Panc1 (cell line): Measurements from ENCODE around the gene PNKD. TPM values are rescaled to one million over a fixed set of nuclear protein-coding genes. Genes with fewer than 3 reads are reported as not detected.

Experiments
- ATAC-seq: fragments of 200-7000 bp; cut with Tn5 transposase; 2 replicates; pipeline ENCODE4 v1.9.1; 2020; ENCODE audit warnings: mild to moderate bottlenecking, moderate library complexity
- BruUV-seq: library from RNA; stranded (reverse); fragments of 400-500 nt; replicated peaks from 2 replicates; lab custom pipeline; 2021; lab: Mats Ljungman, UMichigan
- CTCF ChIA-PET: fragments of 300-600 bp; sonication (Branson Sonifier 250); formaldehyde crosslinking; loops from one replicate; lab custom pipeline; 2022; ENCODE audit warnings: antibody characterized with exemption; lab: Charles Lee
- POLR2A ChIA-PET: fragments of 300-600 bp; sonication (Branson Sonifier 250); formaldehyde crosslinking; loops from one replicate; lab custom pipeline; 2022; ENCODE audit warnings: antibody characterized with exemption; lab: Charles Lee
- DNase-seq: peaks from one replicate; pipeline ENCODE4 v3.0.0-alpha.2; 2010; ENCODE audit warnings: low read depth, low spot score
- H3K27ac ChIP-seq: 2 replicates; pipeline ENCODE4 v1.5.1; 2011; ENCODE audit warnings: mild to moderate bottlenecking, low read length, inconsistent platforms
- H3K27me3 ChIP-seq: fragments of 200-500 bp; sonication (Bioruptor generic); 2 replicates; pipeline ENCODE4 v1.6.0; 2014; ENCODE audit warnings: low read length, inconsistent platforms; ENCODE audit not compliant: control insufficient read depth, insufficient read depth
- H3K36me3 ChIP-seq: fragments of 200-500 bp; sonication (Bioruptor generic); 2 replicates; pipeline ENCODE4 v1.5.1; 2014; ENCODE audit warnings: inconsistent platforms, mild to moderate bottlenecking, low read length, moderate library complexity; ENCODE audit not compliant: control insufficient read depth, insufficient read depth
- H3K4me1 ChIP-seq: 2 replicates; pipeline ENCODE4 v1.5.1; 2011; ENCODE audit warnings: inconsistent platforms, mild to moderate bottlenecking, low read length, moderate library complexity; ENCODE audit not compliant: control insufficient read depth, insufficient read depth
- H3K4me3 ChIP-seq, 2 experiments: 2 replicates each; pipeline ENCODE4 v1.5.1; 2011 to 2012; ENCODE audit warnings: low read depth in 2 of 2, low read length in 2 of 2, mild to moderate bottlenecking in 2 of 2, inconsistent platforms in 1 of 2, moderate library complexity in 1 of 2
- H3K9me3 ChIP-seq: fragments of 200-500 bp; sonication (Bioruptor generic); 2 replicates; pipeline ENCODE4 v1.5.1; 2014; ENCODE audit warnings: low read depth, mild to moderate bottlenecking, inconsistent platforms, low read length, moderate library complexity; ENCODE audit not compliant: control insufficient read depth, insufficient read depth
- POLR2AphosphoS5 ChIP-seq: IDR thresholded peaks from 2 replicates; pipeline ENCODE4 v1.6.1; 2012; ENCODE audit warnings: mild to moderate bottlenecking, low read depth, low read length, moderate library complexity
- SIN3A ChIP-seq: IDR thresholded peaks from 2 replicates; pipeline ENCODE4 v1.6.1; 2012; ENCODE audit warnings: low read depth, mild to moderate bottlenecking, low read length, moderate library complexity, borderline replicate concordance; ENCODE audit not compliant: insufficient read depth
- TCF7L2 ChIP-seq: IDR thresholded peaks from 2 replicates; pipeline ENCODE4 v1.6.1; 2011; ENCODE audit warnings: mild to moderate bottlenecking, low read depth, low read length, inconsistent platforms
- in situ Hi-C: cut with HindIII; loops from 2 replicates; pipeline ENCODE4 v1.10.0; 2016; ENCODE audit warnings: low sequenced_read_pairs, low pct_unique_long_range_greater_than_20kb
- intact Hi-C: fragments of 100-400 bp; cut with micrococcal nuclease; formaldehyde crosslinking; loops from one replicate; pipeline ENCODE4 v1.10.0; 2022; ENCODE audit not compliant: unreplicated experiment
- total RNA-seq: library from RNA; stranded (reverse); gene quantifications from one replicate; pipeline ENCODE4 v1.2.1, GENCODE V29; 2021; ENCODE audit not compliant: unreplicated experiment
- TF ChIP-seq, protein P1 (sequence below): fragments of 450-650 bp; IDR thresholded peaks from 2 replicates; pipeline ENCODE4 v1.5.1; 2017; ENCODE audit warnings: mild to moderate bottlenecking
- TF ChIP-seq, protein P2 (sequence below), 2 experiments: IDR thresholded peaks; 2 replicates each; pipeline ENCODE4 v1.6.1; 2011 to 2012; ENCODE audit warnings: low read depth in 2 of 2, control low read depth in 1 of 2, low read length in 1 of 2, mild to moderate bottlenecking in 1 of 2, moderate library complexity in 1 of 2; ENCODE audit not compliant: insufficient read depth in 1 of 2

Gene PNKD
- total RNA-seq, 1 experiment from 2014 or later = 49.0 TPM

DNA sequence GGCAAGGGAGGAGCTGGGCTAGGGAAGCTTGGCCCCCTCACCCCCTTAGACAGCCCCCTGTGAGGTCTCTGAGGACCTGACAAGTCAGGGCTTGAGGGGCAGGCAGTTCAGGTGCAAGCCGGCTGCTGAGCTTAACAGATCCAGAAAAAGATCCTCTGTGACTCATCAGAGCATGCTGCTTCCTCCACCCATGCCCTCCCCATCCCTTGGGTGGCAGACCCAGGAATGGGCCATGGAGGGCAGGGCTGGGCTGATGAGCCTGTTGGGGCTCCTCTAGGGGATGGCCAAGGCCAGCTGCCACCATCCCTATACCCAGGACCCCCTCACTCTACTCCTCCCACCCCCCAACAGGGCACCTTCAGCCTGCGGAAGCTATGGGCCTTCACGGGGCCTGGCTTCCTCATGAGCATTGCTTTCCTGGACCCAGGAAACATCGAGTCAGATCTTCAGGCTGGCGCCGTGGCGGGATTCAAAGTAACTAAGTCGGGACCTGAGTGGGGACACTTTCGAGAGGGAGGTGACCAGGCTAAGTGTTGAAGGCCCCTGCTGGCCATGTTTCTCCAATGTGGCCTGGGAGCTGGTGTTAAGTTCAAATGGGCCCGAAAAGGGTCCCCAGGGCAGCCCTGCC, 113.7 kb downstream of the PNKD start:
- CTCF ChIA-PET = interaction anchor here (0.6 kb wide), 1 partner anchor 10 kb away, joined by 3 read pairs; no protein-coding TSS in a partner anchor
- Histone ChIP-seq H3K27me3 (no peaks in the 10 kb centered on the region), H3K27ac (no peak overlapping the region; the same call in 1 of the 2 replicates), H3K9me3 (no peaks in the 10 kb centered on the region), H3K4me1 (0 out of 2 replicates have a peak, but pooled peaks cover 6% of the 10 kb centered on the region), H3K36me3 (no peaks in the 10 kb centered on the region), H3K4me3 (no peak overlapping the region)
- intact Hi-C loops (no loop called here), in situ Hi-C loops (no loop called here)
- ATAC-seq (no peak), DNase-seq (no peak)
- TF ChIP-seq, protein P1, sequence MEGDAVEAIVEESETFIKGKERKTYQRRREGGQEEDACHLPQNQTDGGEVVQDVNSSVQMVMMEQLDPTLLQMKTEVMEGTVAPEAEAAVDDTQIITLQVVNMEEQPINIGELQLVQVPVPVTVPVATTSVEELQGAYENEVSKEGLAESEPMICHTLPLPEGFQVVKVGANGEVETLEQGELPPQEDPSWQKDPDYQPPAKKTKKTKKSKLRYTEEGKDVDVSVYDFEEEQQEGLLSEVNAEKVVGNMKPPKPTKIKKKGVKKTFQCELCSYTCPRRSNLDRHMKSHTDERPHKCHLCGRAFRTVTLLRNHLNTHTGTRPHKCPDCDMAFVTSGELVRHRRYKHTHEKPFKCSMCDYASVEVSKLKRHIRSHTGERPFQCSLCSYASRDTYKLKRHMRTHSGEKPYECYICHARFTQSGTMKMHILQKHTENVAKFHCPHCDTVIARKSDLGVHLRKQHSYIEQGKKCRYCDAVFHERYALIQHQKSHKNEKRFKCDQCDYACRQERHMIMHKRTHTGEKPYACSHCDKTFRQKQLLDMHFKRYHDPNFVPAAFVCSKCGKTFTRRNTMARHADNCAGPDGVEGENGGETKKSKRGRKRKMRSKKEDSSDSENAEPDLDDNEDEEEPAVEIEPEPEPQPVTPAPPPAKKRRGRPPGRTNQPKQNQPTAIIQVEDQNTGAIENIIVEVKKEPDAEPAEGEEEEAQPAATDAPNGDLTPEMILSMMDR = no peak
- TF ChIP-seq, protein P2, sequence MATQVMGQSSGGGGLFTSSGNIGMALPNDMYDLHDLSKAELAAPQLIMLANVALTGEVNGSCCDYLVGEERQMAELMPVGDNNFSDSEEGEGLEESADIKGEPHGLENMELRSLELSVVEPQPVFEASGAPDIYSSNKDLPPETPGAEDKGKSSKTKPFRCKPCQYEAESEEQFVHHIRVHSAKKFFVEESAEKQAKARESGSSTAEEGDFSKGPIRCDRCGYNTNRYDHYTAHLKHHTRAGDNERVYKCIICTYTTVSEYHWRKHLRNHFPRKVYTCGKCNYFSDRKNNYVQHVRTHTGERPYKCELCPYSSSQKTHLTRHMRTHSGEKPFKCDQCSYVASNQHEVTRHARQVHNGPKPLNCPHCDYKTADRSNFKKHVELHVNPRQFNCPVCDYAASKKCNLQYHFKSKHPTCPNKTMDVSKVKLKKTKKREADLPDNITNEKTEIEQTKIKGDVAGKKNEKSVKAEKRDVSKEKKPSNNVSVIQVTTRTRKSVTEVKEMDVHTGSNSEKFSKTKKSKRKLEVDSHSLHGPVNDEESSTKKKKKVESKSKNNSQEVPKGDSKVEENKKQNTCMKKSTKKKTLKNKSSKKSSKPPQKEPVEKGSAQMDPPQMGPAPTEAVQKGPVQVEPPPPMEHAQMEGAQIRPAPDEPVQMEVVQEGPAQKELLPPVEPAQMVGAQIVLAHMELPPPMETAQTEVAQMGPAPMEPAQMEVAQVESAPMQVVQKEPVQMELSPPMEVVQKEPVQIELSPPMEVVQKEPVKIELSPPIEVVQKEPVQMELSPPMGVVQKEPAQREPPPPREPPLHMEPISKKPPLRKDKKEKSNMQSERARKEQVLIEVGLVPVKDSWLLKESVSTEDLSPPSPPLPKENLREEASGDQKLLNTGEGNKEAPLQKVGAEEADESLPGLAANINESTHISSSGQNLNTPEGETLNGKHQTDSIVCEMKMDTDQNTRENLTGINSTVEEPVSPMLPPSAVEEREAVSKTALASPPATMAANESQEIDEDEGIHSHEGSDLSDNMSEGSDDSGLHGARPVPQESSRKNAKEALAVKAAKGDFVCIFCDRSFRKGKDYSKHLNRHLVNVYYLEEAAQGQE (IDR thresholded peaks at IDR 0.05; ENCODE audit: insufficient read depth in 1 of 2, low read depth in 2 of 2, low read length in 1 of 2) = no peak
- TF ChIP-seq SIN3A = no peak
- TF ChIP-seq POLR2AphosphoS5 = no peak
- no peak for TF ChIP-seq TCF7L2
- no TSS peak for BruUV-seq
- POLR2A ChIA-PET = no interaction called here

DNA sequence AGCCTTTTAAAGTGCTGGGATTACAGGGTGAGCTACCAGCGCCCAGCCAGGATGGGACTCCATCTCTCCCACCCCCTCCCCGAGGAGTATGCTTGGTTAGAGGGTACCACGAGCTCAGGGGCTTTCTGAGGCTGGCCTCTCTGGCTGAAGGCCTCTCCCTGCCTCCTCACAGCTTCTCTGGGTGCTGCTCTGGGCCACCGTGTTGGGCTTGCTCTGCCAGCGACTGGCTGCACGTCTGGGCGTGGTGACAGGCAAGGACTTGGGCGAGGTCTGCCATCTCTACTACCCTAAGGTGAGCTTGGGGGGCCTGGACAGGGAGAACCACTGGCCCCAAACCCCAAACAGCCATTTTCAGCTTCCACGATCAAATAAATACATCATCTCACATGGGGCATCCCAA, 114.7 kb downstream of the PNKD start:
- TF ChIP-seq, protein P1 = no peak
- TF ChIP-seq, protein P2 (IDR thresholded peaks at IDR 0.05; ENCODE audit: insufficient read depth in 1 of 2, low read depth in 2 of 2, low read length in 1 of 2) = no peak
- TF ChIP-seq POLR2AphosphoS5 (no peak), TCF7L2 (no peak), SIN3A (no peak)
- intact Hi-C loops (no loop called here), in situ Hi-C loops (no loop called here)
- H3K9me3 ChIP-seq = no peaks in the 10 kb centered on the region
- CTCF ChIA-PET = interaction anchor here (0.6 kb wide), 1 partner anchor 9 kb away, joined by 3 read pairs; no protein-coding TSS in a partner anchor
- POLR2A ChIA-PET = interaction anchor here (0.6 kb wide), 1 partner anchor 11 kb away, joined by 8 read pairs; no protein-coding TSS in a partner anchor
- no TSS peak for BruUV-seq
- ATAC-seq (no peak), DNase-seq (no peak)
- H3K27me3 ChIP-seq = no peaks in the 10 kb centered on the region
- H3K4me3 ChIP-seq = no peak overlapping the region
- no peak overlapping the region for H3K27ac ChIP-seq
- H3K36me3 ChIP-seq = no peaks in the 10 kb centered on the region
- H3K4me1 ChIP-seq = 0 out of 2 replicates have a peak, but pooled peaks cover 6% of the 10 kb centered on the region
